Naive thymus-derived CD8-positive, alpha-beta T cell (primary cell): ENCODE measurements around the gene ZFPM1. TPM values are rescaled to one million over a fixed set of nuclear protein-coding genes. Genes with fewer than 3 reads are reported as not detected.

ENCODE experiments used
- ATAC-seq, 2 donors: fragments of 150-1000 bp; cut with Tn5 transposase in 1 of 2; sonication (Bioruptor Pico), chemical (Tn5 transposase) in 1 of 2; 1 replicate in 1 of 2; 2 replicates in 1 of 2; pipeline ENCODE4 v1.10.0; 2021; ENCODE audit warnings: mild to moderate bottlenecking in 2 of 2, moderate library complexity in 2 of 2
- POLR2A ChIA-PET: fragments of 350-600 bp; sonication (Branson Sonifier 250); formaldehyde crosslinking; loops from one replicate; lab custom pipeline; 2021; ENCODE audit warnings: antibody characterized with exemption; lab: Charles Lee
- DNase-seq, 10 donors: peaks; one replicate each; pipeline versions ENCODE4 v3.0.0 to v3.0.0-alpha.2; 2020 to 2022
- H3K27ac Mint-ChIP-seq, 10 donors: one replicate each; pipeline ENCODE4 v1.8.0; 2020 to 2022; ENCODE audit warnings: mild to moderate bottlenecking in 10 of 10, mixed read lengths in 10 of 10, moderate library complexity in 4 of 10, inconsistent platforms in 1 of 10
- H3K27me3 Mint-ChIP-seq, 5 donors: one replicate each; pipeline ENCODE4 v1.8.0; 2021 to 2022; ENCODE audit warnings: mixed read lengths in 5 of 5
- H3K36me3 Mint-ChIP-seq, 3 donors: one replicate each; pipeline ENCODE4 v1.8.0; 2020 to 2022; ENCODE audit warnings: mixed read lengths in 3 of 3, mild to moderate bottlenecking in 2 of 3, inconsistent platforms in 1 of 3
- H3K4me1 Mint-ChIP-seq, 4 donors: one replicate each; pipeline ENCODE4 v1.8.0; 2021 to 2022; ENCODE audit warnings: mixed read lengths in 4 of 4
- H3K4me3 Mint-ChIP-seq, 10 donors: one replicate each; pipeline ENCODE4 v1.8.0; 2020 to 2022; ENCODE audit warnings: mild to moderate bottlenecking in 10 of 10, mixed read lengths in 10 of 10, moderate library complexity in 6 of 10, inconsistent platforms in 1 of 10
- H3K9me3 Mint-ChIP-seq, 9 donors: one replicate each; pipeline ENCODE4 v1.8.0; 2020 to 2022; ENCODE audit warnings: mixed read lengths in 9 of 9, mild to moderate bottlenecking in 3 of 9, inconsistent platforms in 1 of 9, moderate library complexity in 1 of 9
- polyA plus RNA-seq, 3 donors: library from polyadenylated mRNA; unstranded; fragments of 300-500 nt; fragmentation: Illumina TruSeq; gene quantifications; one replicate each; pipeline ENCODE4 v1.2.3, GENCODE V29; 2021
- total RNA-seq, 8 experiments: library from RNA in 2 of 8; stranded (reverse) in 2 of 8; gene quantifications; one replicate each; pipeline ENCODE4 v1.2.3 and lab custom pipeline; 2021 to 2026

ZFPM1 gene
- total and polyA plus RNA-seq, 5 experiments from 2014 or later, result 0.23 to 10.8 (median 0.36) TPM

DNA sequence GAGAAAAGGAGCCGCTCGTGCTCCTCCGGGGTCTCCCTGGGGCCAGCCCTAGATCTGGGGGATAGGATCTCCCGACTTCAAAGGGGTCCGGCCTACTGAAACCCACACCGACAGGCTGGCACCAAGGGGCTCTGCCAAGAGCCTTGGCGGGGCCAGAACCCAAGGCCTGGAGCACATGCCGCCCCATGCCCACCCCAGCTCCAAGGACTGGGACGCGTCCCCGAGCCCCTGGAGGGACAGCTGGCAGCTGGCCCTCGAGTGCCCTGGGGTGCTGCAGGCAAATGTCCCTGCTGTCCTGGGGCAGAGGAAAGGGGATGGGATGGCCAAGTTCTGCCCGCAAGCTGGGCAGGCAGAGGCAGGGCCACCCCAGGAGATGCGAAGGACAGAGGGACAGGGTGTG lies 31.8 kb upstream of the ZFPM1 start:
- H3K4me1 Mint-ChIP-seq, result peaks cover 0 to 9% (median 5%) of the 10 kb centered on the region in 4 donors
- DNase-seq (no peak), ATAC-seq (no peak)
- H3K36me3 Mint-ChIP-seq, result no peaks in the 10 kb centered on the region
- no peak overlapping the region for H3K27ac Mint-ChIP-seq
- H3K4me3 Mint-ChIP-seq, result no peak overlapping the region
- POLR2A ChIA-PET, result interaction anchor here (0.7 kb wide), 1 partner anchor 72 kb away, joined by 3 read pairs; no protein-coding TSS in a partner anchor
- H3K9me3 Mint-ChIP-seq, result peaks cover 0 to 10% (median 0%) of the 10 kb centered on the region in 9 donors
- peaks cover 0 to 16% (median 0%) of the 10 kb centered on the region in 5 donors for H3K27me3 Mint-ChIP-seq

- Mint-ChIP-seq H3K4me3 (no peak overlapping the region), H3K36me3 (no peaks in the 10 kb centered on the region), H3K9me3 (peaks cover 0 to 10% (median 0%) of the 10 kb centered on the region in 9 donors), H3K4me1 (peaks cover 0 to 9% (median 5%) of the 10 kb centered on the region in 4 donors), H3K27ac (no peak overlapping the region), H3K27me3 (peaks cover 0 to 14% (median 0%) of the 10 kb centered on the region in 5 donors)
- POLR2A ChIA-PET, result interaction anchor here (0.7 kb wide), 1 partner anchor 71 kb away, joined by 3 read pairs; no protein-coding TSS in a partner anchor
- DNase-seq, result no peak
- ATAC-seq, result no peak
Observed at GRCh38 chr16:88421871-88422433, 31.1 kb upstream of the ZFPM1 start.

- Mint-ChIP-seq H3K9me3 (peaks cover 0 to 10% (median 0%) of the 10 kb centered on the region in 9 donors), H3K27me3 (peaks cover 0 to 14% (median 0%) of the 10 kb centered on the region in 5 donors), H3K4me1 (peaks cover 0 to 9% (median 5%) of the 10 kb centered on the region in 4 donors), H3K27ac (peak overlapping the region in 1 of 10 donors; percentile 57), H3K4me3 (no peak overlapping the region), H3K36me3 (no peaks in the 10 kb centered on the region)
- DNase-seq (no peak), ATAC-seq (no peak)
- POLR2A ChIA-PET, result no interaction called here
Observed at GRCh38 chr16:88422733-88423447, 30.2 kb upstream of the ZFPM1 start.

DNA sequence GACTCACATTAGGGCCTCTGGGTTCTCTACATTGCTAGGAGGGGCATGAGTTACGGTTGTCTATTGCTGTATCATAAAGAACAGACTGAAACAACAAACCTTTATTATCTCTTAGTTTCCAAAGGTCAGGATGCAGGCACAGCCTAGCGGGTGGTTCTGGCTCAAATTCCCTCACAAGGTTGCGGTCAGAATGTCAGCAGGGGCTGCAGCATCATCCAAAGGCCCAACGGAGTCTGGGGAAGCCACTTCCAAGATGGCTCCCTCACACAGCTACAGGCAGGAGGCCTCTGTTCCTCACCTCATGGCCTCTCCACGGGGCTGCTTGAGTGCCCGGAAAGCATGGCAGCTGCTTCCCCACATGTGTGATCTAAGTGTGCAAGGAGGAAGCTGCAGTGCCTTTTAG lies 29.6 kb upstream of the ZFPM1 start:
- H3K4me3 Mint-ChIP-seq, result no peak overlapping the region
- H3K36me3 Mint-ChIP-seq, result no peaks in the 10 kb centered on the region
- peaks cover 0 to 14% (median 0%) of the 10 kb centered on the region in 5 donors for H3K27me3 Mint-ChIP-seq
- peaks cover 0 to 10% (median 0%) of the 10 kb centered on the region in 9 donors for H3K9me3 Mint-ChIP-seq
- peaks cover 0 to 9% (median 5%) of the 10 kb centered on the region in 4 donors for H3K4me1 Mint-ChIP-seq
- ATAC-seq, result no peak
- no peak overlapping the region for H3K27ac Mint-ChIP-seq
- POLR2A ChIA-PET, result no interaction called here
- DNase-seq, result no peak

DNA sequence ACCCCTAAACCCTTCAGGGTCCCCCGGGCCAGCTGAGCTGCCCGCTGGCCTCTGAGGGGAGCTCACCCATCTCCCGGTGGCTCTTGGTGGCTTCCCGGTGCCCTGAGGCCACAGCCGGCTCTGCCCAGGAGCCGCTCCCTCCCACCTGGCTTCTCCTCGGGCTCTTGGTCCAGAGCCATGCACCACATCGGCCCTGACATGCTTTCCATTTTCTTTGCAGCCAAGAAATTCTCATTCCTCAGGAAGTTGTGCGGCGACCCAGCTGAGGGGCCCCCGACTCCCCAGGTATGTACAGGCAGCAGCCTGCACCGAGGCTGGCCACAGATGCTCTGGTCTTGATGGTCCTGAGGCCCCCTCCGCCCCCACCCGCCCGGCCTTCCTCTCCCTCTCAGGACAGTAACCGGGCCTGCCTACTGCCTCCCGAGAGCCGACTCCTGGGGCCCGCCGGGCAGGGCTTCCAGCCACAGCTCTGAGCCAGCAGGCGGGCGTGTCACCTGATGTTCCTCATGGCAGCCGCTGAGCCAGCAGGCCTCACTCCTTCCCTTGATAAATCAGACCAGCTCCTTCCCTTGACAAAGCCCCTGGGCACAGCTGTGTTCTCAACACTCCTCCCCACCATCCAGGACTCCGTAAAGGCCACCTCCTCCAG lies 28.4 kb upstream of the ZFPM1 start:
- H3K36me3 Mint-ChIP-seq, result no peaks in the 10 kb centered on the region
- POLR2A ChIA-PET, result no interaction called here
- H3K27ac Mint-ChIP-seq, result peak overlapping the region in 4 of 10 donors; percentile 25 to 74 (median 38)
- peaks cover 0 to 9% (median 0%) of the 10 kb centered on the region in 5 donors for H3K27me3 Mint-ChIP-seq
- ATAC-seq (no peak), DNase-seq (no peak)
- no peak overlapping the region for H3K4me3 Mint-ChIP-seq
- H3K4me1 Mint-ChIP-seq, result peaks cover under 1 to 10% (median 5%) of the 10 kb centered on the region in 4 donors
- H3K9me3 Mint-ChIP-seq, result peaks cover 0 to 10% (median 0%) of the 10 kb centered on the region in 9 donors

- DNase-seq, result no peak
- Mint-ChIP-seq H3K36me3 (no peaks in the 10 kb centered on the region), H3K9me3 (peaks cover 0 to 10% (median 0%) of the 10 kb centered on the region in 9 donors), H3K27ac (no peak overlapping the region), H3K4me1 (peaks cover 2 to 12% (median 8%) of the 10 kb centered on the region in 4 donors), H3K4me3 (no peak overlapping the region), H3K27me3 (peaks cover 0 to 5% (median 0%) of the 10 kb centered on the region in 5 donors)
- POLR2A ChIA-PET, result no interaction called here
- ATAC-seq, result no peak
Observed at GRCh38 chr16:88426018-88426417, 27.1 kb upstream of the ZFPM1 start.

GRCh38 chr16:88427376-88427775 lies 25.7 kb upstream of the ZFPM1 start:
- H3K27ac Mint-ChIP-seq, result no peak overlapping the region
- DNase-seq (no peak), ATAC-seq (no peak)
- H3K4me1 Mint-ChIP-seq, result peaks cover 5 to 20% (median 11%) of the 10 kb centered on the region in 4 donors
- peaks cover 0 to 3% (median 0%) of the 10 kb centered on the region in 5 donors for H3K27me3 Mint-ChIP-seq
- POLR2A ChIA-PET, result no interaction called here
- H3K9me3 Mint-ChIP-seq, result peaks cover 0 to 10% (median 0%) of the 10 kb centered on the region in 9 donors
- H3K4me3 Mint-ChIP-seq, result no peak overlapping the region
- H3K36me3 Mint-ChIP-seq, result no peaks in the 10 kb centered on the region

- Mint-ChIP-seq H3K27me3 (no peaks in the 10 kb centered on the region), H3K4me1 (peaks cover 5 to 19% (median 11%) of the 10 kb centered on the region in 4 donors), H3K27ac (no peak overlapping the region), H3K9me3 (peaks cover 0 to 2% (median 0%) of the 10 kb centered on the region in 9 donors), H3K4me3 (peak overlapping the region in 2 of 10 donors; percentile 18 to 62), H3K36me3 (no peaks in the 10 kb centered on the region)
- DNase-seq (no peak), ATAC-seq (no peak)
- POLR2A ChIA-PET, result no interaction called here
Observed at GRCh38 chr16:88428156-88428555, 24.9 kb upstream of the ZFPM1 start.

DNA sequence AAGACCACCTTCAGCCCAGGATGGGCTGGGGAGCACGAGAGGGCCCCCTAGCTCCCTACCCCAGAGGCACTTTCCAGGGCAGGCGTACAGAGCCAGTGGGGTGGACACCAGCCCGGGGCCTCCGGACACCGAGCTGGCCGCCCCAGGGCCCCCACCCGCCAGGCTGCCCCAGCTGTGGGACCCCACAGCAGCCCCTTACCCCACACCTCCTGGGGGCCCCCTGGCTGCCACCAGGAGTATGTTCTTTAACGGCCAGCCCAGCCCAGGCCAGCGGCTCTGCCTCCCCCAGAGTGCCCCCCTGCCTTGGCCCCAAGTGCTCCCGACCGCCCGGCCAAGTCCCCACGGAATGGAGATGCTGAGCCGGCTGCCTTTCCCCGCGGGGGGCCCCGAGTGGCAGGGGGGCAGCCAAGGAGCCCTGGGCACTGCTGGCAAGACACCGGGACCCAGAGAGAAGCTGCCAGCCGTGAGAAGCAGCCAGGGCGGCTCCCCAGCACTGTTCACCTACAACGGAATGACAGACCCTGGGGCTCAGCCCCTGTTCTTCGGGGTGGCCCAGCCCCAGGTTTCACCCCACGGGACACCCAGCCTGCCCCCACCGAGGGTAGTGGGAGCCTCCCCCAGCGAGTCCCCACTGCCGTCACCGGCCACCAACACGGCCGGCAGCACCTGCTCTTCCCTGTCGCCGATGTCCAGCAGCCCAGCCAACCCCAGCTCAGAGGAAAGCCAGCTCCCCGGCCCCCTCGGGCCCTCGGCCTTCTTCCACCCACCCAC lies 24.3 kb upstream of the ZFPM1 start:
- Mint-ChIP-seq H3K27ac (no peak overlapping the region), H3K9me3 (no peaks in the 10 kb centered on the region), H3K27me3 (no peaks in the 10 kb centered on the region), H3K36me3 (no peaks in the 10 kb centered on the region), H3K4me1 (peaks cover 5 to 18% (median 11%) of the 10 kb centered on the region in 4 donors), H3K4me3 (peak overlapping the region in 7 of 10 donors; percentile 7 to 62 (median 43))
- ATAC-seq (no peak), DNase-seq (no peak)
- POLR2A ChIA-PET, result no interaction called here

DNA sequence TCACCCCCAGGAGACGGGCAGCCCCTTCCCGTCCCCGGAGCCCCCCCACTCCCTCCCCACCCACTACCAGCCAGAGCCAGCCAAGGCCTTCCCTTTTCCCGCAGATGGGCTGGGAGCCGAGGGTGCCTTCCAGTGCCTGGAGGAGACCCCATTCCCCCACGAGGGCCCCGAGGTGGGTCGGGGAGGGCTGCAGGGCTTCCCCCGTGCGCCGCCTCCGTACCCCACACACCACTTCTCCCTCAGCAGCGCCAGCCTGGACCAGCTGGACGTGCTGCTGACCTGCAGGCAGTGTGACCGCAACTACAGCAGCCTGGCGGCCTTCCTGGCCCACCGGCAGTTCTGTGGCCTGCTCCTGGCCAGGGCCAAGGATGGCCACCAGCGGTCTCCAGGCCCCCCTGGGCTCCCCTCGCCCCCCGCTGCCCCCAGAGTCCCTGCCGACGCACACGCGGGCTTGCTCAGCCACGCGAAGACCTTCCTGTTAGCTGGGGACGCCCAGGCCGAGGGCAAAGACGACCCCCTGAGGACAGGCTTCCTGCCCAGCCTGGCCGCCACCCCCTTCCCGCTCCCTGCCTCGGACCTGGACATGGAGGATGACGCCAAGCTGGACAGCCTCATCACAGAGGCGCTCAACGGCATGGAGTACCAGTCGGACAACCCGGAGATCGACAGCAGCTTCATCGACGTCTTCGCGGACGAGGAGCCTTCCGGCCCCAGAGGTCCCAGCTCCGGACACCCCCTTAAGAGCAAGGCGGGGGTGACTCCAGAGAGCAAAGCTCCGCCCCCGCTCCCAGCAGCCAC lies 23.5 kb upstream of the ZFPM1 start:
- Mint-ChIP-seq H3K27me3 (no peaks in the 10 kb centered on the region), H3K4me1 (peaks cover 5 to 11% (median 8%) of the 10 kb centered on the region in 4 donors), H3K36me3 (no peaks in the 10 kb centered on the region), H3K9me3 (no peaks in the 10 kb centered on the region), H3K4me3 (peak overlapping the region; percentile 63 to 80 (median 74)), H3K27ac (peak overlapping the region in 3 of 10 donors; percentile 36 to 76 (median 44))
- DNase-seq, result no peak
- no peak for ATAC-seq
- POLR2A ChIA-PET, result interaction anchor here (0.7 to 1.2 kb wide), 5 partner anchors 23 to 479 kb away, joined by 3 to 4 read pairs (median 3); partner anchors contain the start of genes BANP, ZC3H18 and ZFPM1

GRCh38 chr16:88430185-88430523 lies 22.9 kb upstream of the ZFPM1 start:
- POLR2A ChIA-PET, result interaction anchor here (0.7 to 1.2 kb wide), 5 partner anchors 22 to 479 kb away, joined by 3 to 4 read pairs (median 3); partner anchors contain the start of genes BANP, ZC3H18 and ZFPM1
- ATAC-seq, result peak; percentile 54 to 56
- peaks cover 5 to 11% (median 8%) of the 10 kb centered on the region in 4 donors for H3K4me1 Mint-ChIP-seq
- no peaks in the 10 kb centered on the region for H3K36me3 Mint-ChIP-seq
- H3K27me3 Mint-ChIP-seq, result no peaks in the 10 kb centered on the region
- peak in 4 of 10 donors; percentile 19 to 26 (median 24) for DNase-seq
- H3K4me3 Mint-ChIP-seq, result peak overlapping the region; percentile 24 to 80 (median 68)
- H3K9me3 Mint-ChIP-seq, result no peaks in the 10 kb centered on the region
- peak overlapping the region in 1 of 10 donors; percentile 44 for H3K27ac Mint-ChIP-seq
